Urinary bladder (tissue), 4 donors: ENCODE results near the gene SDS. TPM values are rescaled to one million over a fixed set of nuclear protein-coding genes. Genes with fewer than 3 reads are reported as not detected.
A peak's percentile ranks its signal among the peaks of the same experiment; 100 is the strongest.

Source experiments
- DNase-seq: peaks from one replicate; pipeline ENCODE4 v3.0.0-alpha.2; 2015; ENCODE audit errors: extremely low spot score
- H3K27ac ChIP-seq: one replicate; pipeline ENCODE4 v1.5.1; 2013; ENCODE audit warnings: low read depth, mild to moderate bottlenecking, moderate library complexity
- H3K36me3 ChIP-seq: one replicate; pipeline ENCODE4 v1.6.1; 2013; ENCODE audit warnings: mild to moderate bottlenecking, moderate library complexity; ENCODE audit not compliant: insufficient read depth
- H3K4me1 ChIP-seq: one replicate; pipeline ENCODE4 v1.6.1; 2013; ENCODE audit warnings: mild to moderate bottlenecking, moderate library complexity; ENCODE audit not compliant: insufficient read depth
- H3K4me3 ChIP-seq: one replicate; pipeline ENCODE4 v1.5.1; 2013; ENCODE audit warnings: low read depth, low read length
- WGBS: extraction: QIAGEN DNeasy Blood & Tissue Kit; methylation state at CpG from one replicate; pipeline ENCODE4 v1.1.7; 2013; 5-methylcytosine and 5-hydroxymethylcytosine counted together
- polyA plus RNA-seq: library from polyadenylated mRNA; stranded (reverse); fragments of 200-250 nt; gene quantifications from one replicate; pipeline ENCODE4 v1.2.3, GENCODE V29; 2013
- total RNA-seq: library from RNA; depleted of rRNA; stranded (reverse); fragments of >200 nt; gene quantifications from one replicate; pipeline ENCODE4 v1.2.3, GENCODE V29; 2014
- donor health status: healthy with polysubstance abuse.
- donor health status: healthy.

Gene SDS
- total and polyA plus RNA-seq, 2 donors: 0.85 TPM; not detected in 1

DNA sequence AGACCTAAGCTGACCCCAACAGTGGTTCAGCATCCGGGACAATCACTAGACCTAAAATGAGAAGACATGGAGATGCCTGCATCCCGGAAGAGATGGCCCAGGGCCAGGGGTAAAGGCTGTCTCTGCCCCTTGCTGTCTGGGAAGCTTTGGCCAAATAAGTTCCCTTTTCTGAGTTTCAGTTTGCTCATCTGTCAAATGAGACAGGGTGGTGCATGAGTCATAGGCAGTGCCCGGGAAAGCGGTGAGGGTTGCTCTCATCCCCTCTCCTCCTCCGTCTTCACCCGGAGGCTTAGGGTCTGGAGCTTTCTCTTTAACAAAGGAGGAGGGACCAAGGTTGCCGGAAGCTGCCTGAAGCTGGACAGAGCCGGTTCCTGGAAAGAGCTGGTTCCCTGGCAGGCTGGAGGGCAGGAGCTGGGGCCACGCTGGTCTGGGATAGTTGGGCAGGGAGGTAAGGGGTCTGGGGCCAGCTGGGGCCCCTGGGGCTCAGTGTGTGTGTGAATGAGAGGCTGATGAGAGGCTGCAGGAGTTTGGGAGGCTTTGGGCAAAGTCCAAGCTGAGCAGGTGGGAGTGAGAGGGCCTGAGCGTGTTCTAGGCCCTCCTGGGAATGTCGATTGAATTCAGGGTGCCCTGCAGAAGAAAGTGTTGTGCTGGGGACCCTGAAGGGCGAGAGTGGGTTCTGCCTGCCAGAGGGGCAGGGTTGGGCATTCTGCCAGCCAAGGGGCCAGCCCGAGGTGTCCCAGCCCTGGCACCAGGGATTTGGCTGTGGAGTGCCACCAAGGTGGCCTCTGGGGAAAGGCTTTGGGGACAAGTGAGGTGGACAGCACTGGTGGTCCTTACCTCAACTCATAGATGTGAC is 18.6 kb upstream of the SDS start, which contains the start of gene SDSL:
SDSL (plus strand) TSS at position 351 of the 856 bp plus-strand sequence. CDS start 5,603 bp downstream, outside the sequence.
- H3K4me1 ChIP-seq: no peaks in the 10 kb centered on the region
- no peaks in the 10 kb centered on the region for H3K36me3 ChIP-seq
- WGBS: 12% methylated on average over 13 of the region's 13 CpGs
- no peak within 1 kb of the TSS for H3K27ac ChIP-seq
- peak; percentile 26 for DNase-seq
- peak within 1 kb of the TSS; percentile 27 for H3K4me3 ChIP-seq

DNA sequence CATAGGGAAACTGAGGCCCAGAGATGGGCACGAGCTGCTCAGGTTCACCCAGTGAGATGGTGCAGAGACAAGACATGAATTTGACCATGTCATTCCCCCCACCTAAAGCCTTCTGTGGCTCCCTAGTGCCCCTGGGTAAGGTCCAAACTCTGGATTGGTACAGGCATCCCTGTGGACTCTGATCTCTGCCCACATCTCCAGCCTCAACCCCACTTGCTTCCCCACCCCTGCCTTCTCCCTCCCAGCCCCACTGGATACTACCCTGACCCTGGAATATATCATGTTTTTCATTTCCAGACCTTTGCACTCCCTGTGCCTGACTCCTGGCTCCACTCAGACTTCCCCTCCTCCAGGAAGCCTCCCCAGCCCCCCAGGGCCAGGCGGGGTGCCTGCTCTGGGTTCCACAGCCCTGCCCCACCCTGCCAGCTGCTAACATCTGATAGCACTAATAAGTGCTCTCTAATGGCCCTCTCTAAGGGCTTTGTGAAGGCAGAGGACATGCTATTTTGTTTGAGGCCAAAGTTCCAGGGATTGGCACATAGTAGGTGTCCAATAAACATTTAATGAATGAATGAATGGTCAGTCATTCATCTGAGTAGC is 17.4 kb upstream of the SDS start:
- Histone ChIP-seq H3K27ac (no peak overlapping the region), H3K4me1 (no peaks in the 10 kb centered on the region), H3K4me3 (no peak overlapping the region), H3K36me3 (no peaks in the 10 kb centered on the region)
- no peak for DNase-seq
- WGBS: 62% methylated on average over 2 of the region's 2 CpGs

DNA sequence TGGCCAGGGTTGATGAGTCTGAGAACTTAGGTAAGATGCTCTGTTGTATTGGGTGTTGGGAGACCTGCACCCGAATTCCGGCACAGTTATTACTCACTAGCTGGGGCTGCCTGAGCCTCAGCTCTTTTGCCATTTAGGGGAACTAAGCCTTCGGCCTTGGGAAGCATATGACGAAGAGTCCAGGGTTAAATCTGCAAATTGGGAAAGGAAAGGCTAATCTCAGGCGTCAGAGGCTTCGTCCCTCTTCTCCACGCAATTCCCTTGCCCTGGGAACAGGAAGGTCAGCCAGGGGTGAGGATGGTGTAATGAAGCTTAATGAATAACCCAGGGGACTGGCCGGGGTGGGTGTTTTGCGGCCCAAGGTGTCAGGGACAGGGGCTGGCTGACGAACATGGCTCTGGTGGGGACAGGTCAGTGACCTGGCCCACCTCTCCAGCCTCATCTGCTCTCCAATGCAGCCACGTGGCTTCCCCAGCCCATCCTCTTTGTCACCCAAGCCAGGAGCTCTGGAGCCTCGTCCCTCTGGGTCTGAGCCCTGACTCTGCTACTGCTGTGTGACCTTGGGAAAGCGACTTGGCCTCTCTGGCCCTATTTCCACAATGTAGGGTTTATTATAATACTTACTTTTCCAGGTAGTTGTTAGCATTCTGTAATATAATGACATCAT is 14.7 kb upstream of the SDS start:
- no peak for DNase-seq
- Histone ChIP-seq H3K4me3 (no peak overlapping the region), H3K36me3 (no peaks in the 10 kb centered on the region), H3K4me1 (no peaks in the 10 kb centered on the region), H3K27ac (no peak overlapping the region)
- WGBS: 39% methylated on average over 13 of the region's 13 CpGs

DNA sequence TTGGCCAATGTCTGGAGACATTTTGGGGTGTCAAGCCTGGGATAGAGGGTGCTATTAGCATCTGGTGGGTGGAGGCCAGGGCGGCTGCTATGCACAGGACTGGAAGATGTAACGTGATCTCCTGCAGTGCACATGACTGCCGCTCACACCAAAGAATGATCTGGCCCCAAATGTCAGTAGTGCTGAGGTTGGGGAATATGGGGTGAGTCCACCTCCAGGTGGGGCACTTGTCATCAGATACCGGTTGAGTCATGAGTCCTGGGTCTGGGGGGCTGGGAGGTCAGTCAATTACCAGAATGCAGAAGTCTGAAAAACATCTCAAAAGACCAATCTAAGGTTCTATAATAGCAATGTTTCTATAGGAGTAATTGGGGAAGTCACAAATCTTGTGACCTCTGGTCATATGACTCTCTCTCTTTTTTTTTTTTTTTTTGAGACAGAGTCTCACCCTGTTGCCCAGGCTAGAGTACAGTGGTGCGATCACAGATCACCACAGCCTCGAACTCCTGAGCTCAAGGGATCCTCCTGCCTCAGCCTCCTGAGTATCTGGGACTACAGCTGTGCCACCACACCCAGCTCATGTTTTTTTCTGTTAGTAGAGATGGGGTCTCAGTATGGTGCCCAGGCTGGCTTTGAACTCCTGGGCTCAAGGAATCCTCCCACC is 12.5 kb upstream of the SDS start:
- no peaks in the 10 kb centered on the region for H3K36me3 ChIP-seq
- H3K27ac ChIP-seq: no peak overlapping the region
- DNase-seq: no peak
- no peak overlapping the region for H3K4me3 ChIP-seq
- no peaks in the 10 kb centered on the region for H3K4me1 ChIP-seq
- 35% methylated on average over 6 of the region's 6 CpGs for WGBS

DNA sequence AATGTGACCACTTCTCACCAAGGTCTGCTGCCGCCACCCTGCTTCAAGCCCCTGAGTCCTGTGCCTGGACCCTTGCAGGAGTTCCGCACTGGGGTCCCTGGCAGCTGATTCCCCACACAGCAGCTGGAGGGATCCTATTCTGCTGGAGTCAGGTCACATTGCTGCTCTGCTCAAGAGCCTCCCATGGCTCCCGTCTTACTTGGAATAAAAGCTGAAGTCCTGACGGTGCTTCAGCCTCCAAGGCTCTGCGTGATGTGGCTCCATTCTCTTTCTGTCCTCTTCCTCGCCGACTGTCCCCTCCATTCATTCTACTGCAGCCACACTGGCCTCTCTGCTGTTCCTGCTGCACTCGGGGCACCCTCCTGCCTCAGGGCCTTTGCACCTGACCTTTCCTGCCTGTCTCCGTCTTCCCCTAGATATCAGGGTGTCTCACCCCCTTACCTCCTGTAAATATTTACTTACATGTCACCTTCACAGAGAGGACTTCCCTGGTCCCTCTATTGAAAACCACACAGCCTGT is 10.9 kb upstream of the SDS start:
- no peak for DNase-seq
- Histone ChIP-seq H3K4me1 (no peaks in the 10 kb centered on the region), H3K36me3 (no peaks in the 10 kb centered on the region), H3K4me3 (no peak overlapping the region), H3K27ac (no peak overlapping the region)
- 88% methylated on average over 9 of the region's 9 CpGs for WGBS

DNA sequence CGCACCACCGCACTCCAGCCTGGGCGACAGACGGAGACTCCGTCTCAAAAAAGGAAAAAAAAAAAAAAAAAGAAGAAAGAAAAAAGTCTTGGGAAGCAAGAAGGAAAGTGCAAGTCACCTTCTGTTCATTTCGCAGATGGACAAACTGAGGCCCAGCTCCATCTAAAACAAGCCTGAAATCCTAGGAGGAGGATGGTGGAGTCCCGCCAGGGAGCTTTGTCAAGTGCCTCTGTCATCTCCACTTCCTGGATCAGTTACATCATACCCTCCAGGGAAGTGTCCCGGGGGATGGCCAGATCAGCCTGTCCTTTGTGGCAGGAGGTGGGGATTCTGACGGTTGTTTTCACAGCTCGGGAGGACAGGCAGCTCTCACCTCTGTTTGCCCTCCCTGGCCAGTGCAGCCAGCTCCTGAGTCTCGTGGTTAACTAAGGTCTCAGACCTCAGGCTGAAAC is 9.8 kb upstream of the SDS start:
- WGBS: 63% methylated on average over 11 of the region's 11 CpGs
- Histone ChIP-seq H3K36me3 (no peaks in the 10 kb centered on the region), H3K27ac (no peak overlapping the region), H3K4me1 (no peaks in the 10 kb centered on the region), H3K4me3 (no peak overlapping the region)
- DNase-seq: no peak

DNA sequence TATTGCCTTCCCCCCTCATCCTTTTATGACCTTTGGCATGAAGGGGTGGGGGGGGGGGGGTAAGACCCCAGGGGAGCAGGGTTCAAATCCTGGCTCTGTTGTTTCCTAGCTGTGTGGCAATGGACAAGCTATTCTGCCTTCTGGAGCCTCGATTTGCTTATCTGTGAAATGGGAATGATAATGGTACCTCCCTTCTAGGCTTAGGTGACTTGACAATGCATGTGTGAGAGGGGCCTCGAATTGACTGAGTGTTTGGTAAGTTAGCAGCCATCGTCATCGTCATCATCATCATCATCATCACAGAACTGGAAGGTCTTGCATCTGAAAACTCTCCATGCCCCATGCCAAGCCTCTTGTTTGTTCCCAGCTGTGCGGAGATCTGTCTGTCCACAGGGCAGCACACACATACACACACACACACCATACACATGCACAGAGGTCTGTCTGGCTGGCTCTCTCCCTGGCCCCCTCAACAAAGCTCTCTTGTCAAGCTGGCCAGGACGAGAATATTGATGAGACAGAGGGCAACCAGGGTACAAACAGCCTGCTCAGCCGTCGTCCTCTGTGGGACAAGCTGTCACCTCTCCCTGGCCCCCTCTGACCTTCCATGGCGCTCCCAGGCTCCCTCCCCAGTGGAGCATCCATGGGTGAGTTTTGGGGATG is 5.9 kb upstream of the SDS start:
- Histone ChIP-seq H3K4me3 (no peak overlapping the region), H3K27ac (no peak overlapping the region), H3K36me3 (no peaks in the 10 kb centered on the region), H3K4me1 (no peaks in the 10 kb centered on the region)
- no peak for DNase-seq
- 72% methylated on average over 9 of the region's 9 CpGs for WGBS

DNA sequence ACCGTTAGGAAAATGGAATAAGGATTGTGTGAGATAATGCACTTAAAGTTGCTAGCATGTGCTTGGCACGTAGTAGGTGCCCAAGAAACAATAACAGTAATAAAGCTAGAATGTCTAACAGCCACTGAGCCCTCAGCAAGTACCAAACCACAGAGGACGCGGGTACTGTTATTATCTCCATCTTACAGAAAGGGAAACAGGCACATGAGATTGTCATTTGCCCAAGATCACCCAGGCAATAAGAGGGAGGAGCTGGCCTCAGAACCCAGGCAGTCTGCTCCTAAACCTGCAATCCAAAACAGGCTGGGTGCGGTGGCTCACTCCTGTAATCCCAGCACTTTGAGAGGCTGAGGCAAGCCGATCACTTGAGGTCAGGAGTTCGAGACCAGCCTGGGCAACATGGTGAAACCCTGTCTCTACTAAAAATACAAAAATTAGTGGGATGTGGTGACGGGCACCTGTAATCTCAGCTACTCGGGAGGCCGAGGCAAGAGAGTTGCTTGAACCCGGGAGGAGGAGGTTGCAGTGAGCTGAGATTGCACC is 5.1 kb upstream of the SDS start:
- WGBS: 94% methylated on average over 11 of the region's 11 CpGs
- Histone ChIP-seq H3K4me3 (no peak overlapping the region), H3K36me3 (no peaks in the 10 kb centered on the region), H3K27ac (no peak overlapping the region), H3K4me1 (no peaks in the 10 kb centered on the region)
- no peak for DNase-seq

DNA sequence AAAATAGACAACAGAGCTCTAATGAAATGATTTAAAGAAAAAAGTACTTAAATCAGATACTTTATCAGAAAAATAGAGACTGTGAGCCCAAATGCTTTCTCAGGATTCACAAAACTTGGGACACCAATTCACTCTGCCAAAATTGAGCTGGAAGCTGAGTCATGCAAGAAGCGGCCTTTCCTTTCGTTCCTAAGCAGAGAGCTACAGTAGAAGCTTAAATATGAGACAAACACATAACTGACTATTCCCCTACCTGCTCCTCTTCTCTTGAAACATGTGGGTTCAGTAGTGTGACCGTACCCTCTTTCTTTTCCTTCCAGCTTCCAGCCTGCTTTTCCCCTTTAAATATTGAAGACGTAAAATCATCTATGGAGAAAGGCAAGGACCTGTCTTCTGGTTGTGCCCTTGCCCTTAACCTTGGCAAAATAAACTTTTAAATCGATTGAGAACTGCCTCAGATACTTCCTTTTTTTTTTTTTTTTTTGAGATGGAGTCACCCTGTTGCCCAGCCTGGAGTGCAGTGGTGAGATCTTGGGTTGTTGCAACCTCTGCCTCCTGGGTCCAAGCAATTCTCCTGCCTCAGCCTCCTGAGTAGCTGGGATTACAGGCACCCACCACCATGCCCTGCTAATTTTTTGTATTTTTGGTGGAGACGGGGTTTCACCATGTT is 4.4 kb upstream of the SDS start:
- WGBS: 64% methylated on average over 6 of the region's 6 CpGs
- H3K4me1 ChIP-seq: no peaks in the 10 kb centered on the region
- no peak overlapping the region for H3K27ac ChIP-seq
- no peak overlapping the region for H3K4me3 ChIP-seq
- no peak for DNase-seq
- H3K36me3 ChIP-seq: no peaks in the 10 kb centered on the region

DNA sequence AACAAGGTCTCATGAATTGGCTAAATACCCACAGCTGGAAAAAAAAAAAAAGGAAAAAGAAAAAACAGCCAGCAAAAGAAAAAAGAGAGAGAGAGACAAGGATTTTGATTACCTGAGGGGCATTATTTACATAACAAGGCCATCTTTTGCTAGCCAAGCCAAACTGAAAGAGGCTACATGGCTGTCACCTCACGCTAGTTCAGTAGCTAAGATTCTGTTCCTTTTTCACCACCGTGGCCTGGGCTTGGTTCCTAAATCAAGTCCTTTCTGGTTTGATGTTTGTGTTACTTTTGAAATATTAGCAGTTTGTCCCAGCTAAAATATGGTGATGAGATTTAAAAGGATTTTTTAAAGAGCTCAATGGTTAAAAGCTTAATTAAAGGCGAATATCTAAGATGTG is 2.0 kb upstream of the SDS start:
- Histone ChIP-seq H3K27ac (no peak overlapping the region), H3K36me3 (no peaks in the 10 kb centered on the region), H3K4me3 (no peak overlapping the region), H3K4me1 (no peaks in the 10 kb centered on the region)
- WGBS: 80% methylated on average over 3 of the region's 3 CpGs
- no peak for DNase-seq

DNA sequence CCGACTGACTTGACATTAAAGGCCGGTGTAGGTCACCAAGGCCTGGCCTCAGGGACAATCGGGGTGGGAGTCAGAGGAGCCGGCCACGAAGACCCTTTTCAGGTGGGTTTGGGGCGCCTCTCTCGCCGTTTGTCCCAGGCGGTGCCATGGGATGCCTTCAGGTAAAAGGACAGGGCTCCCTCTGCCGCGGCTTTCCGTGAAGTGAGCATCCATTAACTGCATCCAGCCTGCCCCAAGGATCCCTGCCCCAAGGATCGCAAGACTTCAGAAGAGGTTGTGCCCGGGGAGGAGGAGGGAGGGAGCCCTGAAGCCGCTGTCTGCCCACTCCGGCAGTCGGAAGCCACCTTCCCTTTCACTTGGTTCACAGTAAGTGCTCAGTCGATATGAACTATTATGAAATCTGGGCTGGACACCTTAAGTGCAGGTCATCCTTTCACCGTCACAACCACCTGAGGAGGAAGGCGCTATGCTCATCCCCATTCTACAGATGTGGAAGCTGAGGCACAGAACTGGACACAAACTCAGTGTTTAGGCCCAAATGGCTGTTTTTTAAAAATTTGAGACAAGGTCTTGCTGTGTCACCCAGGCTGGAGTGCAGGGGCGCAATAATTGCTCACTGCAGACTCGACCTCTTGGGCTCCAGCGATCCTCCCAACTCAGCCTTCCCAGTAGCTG is 964 bp downstream of the SDS start:
- H3K4me3 ChIP-seq: no peak overlapping the region
- WGBS: 92% methylated on average over 23 of the region's 23 CpGs
- H3K36me3 ChIP-seq: no peaks in the 10 kb centered on the region

More for the DNA sequence above, 964 bp downstream of the SDS start:
- Histone ChIP-seq H3K27ac (no peak overlapping the region), H3K4me1 (no peaks in the 10 kb centered on the region)
- DNase-seq: no peak
